Measurements from ENCODE around the gene RBM27. TPM values are rescaled to one million over a fixed set of nuclear protein-coding genes. Genes with fewer than 3 reads are reported as not detected.

The RBM27 gene
- polyA plus RNA-seq, 1 of the 3 experiments (the other 2 are of a cell fraction), result 8.2 TPM

DNA sequence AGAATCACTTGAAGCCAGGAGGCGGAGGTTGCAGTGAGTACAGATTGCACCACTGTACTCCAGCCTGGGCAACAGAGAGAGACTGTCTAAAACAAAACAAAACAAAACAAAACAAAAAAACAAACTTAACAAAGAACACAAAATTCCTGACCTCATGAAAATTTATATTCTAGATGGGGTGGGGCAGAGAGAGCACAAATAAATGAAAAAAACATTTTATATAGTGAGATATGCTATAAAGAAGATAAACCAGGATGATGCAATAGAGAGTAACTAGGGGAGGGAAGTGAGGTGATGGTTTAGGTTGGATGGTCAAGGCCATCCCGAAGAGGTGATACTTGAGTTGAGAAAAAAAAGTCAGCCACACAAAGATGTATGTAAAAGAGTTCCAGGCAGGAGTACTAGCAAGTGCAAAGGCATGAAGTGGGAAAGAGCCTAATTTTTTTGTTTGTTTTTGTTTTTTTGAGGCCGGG lies 10.8 kb upstream of the RBM27 start:
- no peak for TF ChIP-seq FOSL2 (IDR thresholded peaks at IDR 0.05; ENCODE audit: borderline replicate concordance, low read depth)
- no peak for TF ChIP-seq RXRA (IDR thresholded peaks at IDR 0.05; ENCODE audit: borderline replicate concordance, low read depth)
- TF ChIP-seq NFIC (IDR thresholded peaks at IDR 0.05; ENCODE audit: borderline replicate concordance), result no peak
- no peak for TF ChIP-seq TEAD4 (IDR thresholded peaks at IDR 0.05; ENCODE audit: borderline replicate concordance, insufficient read depth)
- TF ChIP-seq CHD2 (IDR thresholded peaks at IDR 0.05; ENCODE audit: low read length, partially characterized antibody), result no peak
- no peak for TF ChIP-seq YY1 (IDR thresholded peaks at IDR 0.05; ENCODE audit: low read depth)
- TF ChIP-seq, protein P1, sequence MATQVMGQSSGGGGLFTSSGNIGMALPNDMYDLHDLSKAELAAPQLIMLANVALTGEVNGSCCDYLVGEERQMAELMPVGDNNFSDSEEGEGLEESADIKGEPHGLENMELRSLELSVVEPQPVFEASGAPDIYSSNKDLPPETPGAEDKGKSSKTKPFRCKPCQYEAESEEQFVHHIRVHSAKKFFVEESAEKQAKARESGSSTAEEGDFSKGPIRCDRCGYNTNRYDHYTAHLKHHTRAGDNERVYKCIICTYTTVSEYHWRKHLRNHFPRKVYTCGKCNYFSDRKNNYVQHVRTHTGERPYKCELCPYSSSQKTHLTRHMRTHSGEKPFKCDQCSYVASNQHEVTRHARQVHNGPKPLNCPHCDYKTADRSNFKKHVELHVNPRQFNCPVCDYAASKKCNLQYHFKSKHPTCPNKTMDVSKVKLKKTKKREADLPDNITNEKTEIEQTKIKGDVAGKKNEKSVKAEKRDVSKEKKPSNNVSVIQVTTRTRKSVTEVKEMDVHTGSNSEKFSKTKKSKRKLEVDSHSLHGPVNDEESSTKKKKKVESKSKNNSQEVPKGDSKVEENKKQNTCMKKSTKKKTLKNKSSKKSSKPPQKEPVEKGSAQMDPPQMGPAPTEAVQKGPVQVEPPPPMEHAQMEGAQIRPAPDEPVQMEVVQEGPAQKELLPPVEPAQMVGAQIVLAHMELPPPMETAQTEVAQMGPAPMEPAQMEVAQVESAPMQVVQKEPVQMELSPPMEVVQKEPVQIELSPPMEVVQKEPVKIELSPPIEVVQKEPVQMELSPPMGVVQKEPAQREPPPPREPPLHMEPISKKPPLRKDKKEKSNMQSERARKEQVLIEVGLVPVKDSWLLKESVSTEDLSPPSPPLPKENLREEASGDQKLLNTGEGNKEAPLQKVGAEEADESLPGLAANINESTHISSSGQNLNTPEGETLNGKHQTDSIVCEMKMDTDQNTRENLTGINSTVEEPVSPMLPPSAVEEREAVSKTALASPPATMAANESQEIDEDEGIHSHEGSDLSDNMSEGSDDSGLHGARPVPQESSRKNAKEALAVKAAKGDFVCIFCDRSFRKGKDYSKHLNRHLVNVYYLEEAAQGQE (IDR thresholded peaks at IDR 0.05; ENCODE audit: low read depth, low read length), result no peak
- TF ChIP-seq, protein P2, sequence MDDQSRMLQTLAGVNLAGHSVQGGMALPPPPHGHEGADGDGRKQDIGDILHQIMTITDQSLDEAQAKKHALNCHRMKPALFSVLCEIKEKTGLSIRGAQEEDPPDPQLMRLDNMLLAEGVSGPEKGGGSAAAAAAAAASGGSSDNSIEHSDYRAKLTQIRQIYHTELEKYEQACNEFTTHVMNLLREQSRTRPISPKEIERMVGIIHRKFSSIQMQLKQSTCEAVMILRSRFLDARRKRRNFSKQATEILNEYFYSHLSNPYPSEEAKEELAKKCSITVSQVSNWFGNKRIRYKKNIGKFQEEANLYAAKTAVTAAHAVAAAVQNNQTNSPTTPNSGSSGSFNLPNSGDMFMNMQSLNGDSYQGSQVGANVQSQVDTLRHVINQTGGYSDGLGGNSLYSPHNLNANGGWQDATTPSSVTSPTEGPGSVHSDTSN (IDR thresholded peaks at IDR 0.05), result no peak
- no peak for TF ChIP-seq GABPA (IDR thresholded peaks at IDR 0.05; ENCODE audit: low read depth)
- no peak for TF ChIP-seq MAX (IDR thresholded peaks at IDR 0.05; ENCODE audit: low read depth)
- no peak for TF ChIP-seq ELF1 (IDR thresholded peaks at IDR 0.05)
- TF ChIP-seq JUND (IDR thresholded peaks at IDR 0.05), result no peak
- no peak for TF ChIP-seq SIN3A (IDR thresholded peaks at IDR 0.05; ENCODE audit: borderline replicate concordance, low read depth, low read length)
- H3F3A ChIP-seq (replicated peaks; ENCODE audit: insufficient read depth), result no peaks in the 10 kb centered on the region
- no peaks in the 10 kb centered on the region; a peak in 1 of 4 replicates for H3K4me1 ChIP-seq (ENCODE audit: control insufficient read depth in 1 of 2, insufficient read depth in 2 of 2, low read depth in 1 of 2, low read length in 1 of 2)
- no peak overlapping the region for H3K9ac ChIP-seq
- no peak overlapping the region for H2AFZ ChIP-seq (ENCODE audit: low read depth)
- no peak for DNase-seq
- no peaks in the 10 kb centered on the region for H3K27me3 ChIP-seq (ENCODE audit: insufficient read depth)
- WGBS (ENCODE audit: low lambda C conversion rate), result 76% methylated on average over 3 of the region's 3 CpGs
- CTCF ChIA-PET, result no interaction called here
- no peaks in the 10 kb centered on the region for H3K79me2 ChIP-seq (ENCODE audit: insufficient read depth)
- POLR2A ChIA-PET, result interaction anchor here (0.6 kb wide), 1 partner anchor 11 kb away, joined by 3 read pairs; the partner anchor contains the start of gene RBM27
- no peak overlapping the region for H3K4me3 ChIP-seq (ENCODE audit: low read depth in 2 of 2, low read length in 1 of 2)
- H3K9me2 ChIP-seq, result no peaks in the 10 kb centered on the region
- no peaks in the 10 kb centered on the region for H3K36me3 ChIP-seq (replicated peaks in 1 of 2; ENCODE audit: control insufficient read depth in 1 of 2, insufficient read depth in 2 of 2, low read length in 1 of 2)
- H3K9me3 ChIP-seq, result no peaks in the 10 kb centered on the region
- H3K27ac ChIP-seq (ENCODE audit: low read depth in 2 of 2, low read length in 1 of 2), result no peak overlapping the region
- H4K20me1 ChIP-seq (ENCODE audit: insufficient read depth), result no peaks in the 10 kb centered on the region
- H3K4me2 ChIP-seq, result no peak overlapping the region

GRCh38 chr5:146193285-146193684 lies 10.1 kb upstream of the RBM27 start:
- POLR2A ChIA-PET, result interaction anchor here (0.6 kb wide), 1 partner anchor 10 kb away, joined by 3 read pairs; the partner anchor contains the start of gene RBM27
- Histone ChIP-seq H3K9me3 (no peaks in the 10 kb centered on the region), H3K9ac (no peak overlapping the region), H2AFZ (ENCODE audit: low read depth) (no peak overlapping the region), H3K27ac (ENCODE audit: low read depth in 2 of 2, low read length in 1 of 2) (no peak overlapping the region), H3K79me2 (ENCODE audit: insufficient read depth) (no peaks in the 10 kb centered on the region), H3K36me3 (replicated peaks in 1 of 2; ENCODE audit: control insufficient read depth in 1 of 2, insufficient read depth in 2 of 2, low read length in 1 of 2) (no peaks in the 10 kb centered on the region), H3K4me1 (ENCODE audit: control insufficient read depth in 1 of 2, insufficient read depth in 2 of 2, low read depth in 1 of 2, low read length in 1 of 2) (no peaks in the 10 kb centered on the region), H3K4me3 (ENCODE audit: low read depth in 2 of 2, low read length in 1 of 2) (no peak overlapping the region), H3F3A (replicated peaks; ENCODE audit: insufficient read depth) (no peaks in the 10 kb centered on the region), H3K27me3 (ENCODE audit: insufficient read depth) (no peaks in the 10 kb centered on the region), H3K4me2 (no peak overlapping the region), H4K20me1 (ENCODE audit: insufficient read depth) (no peaks in the 10 kb centered on the region), H3K9me2 (no peaks in the 10 kb centered on the region)
- WGBS (ENCODE audit: low lambda C conversion rate), result 90% methylated on average over 1 of the region's 1 CpG
- DNase-seq, result no peak
- TF ChIP-seq RFX5 (IDR thresholded peaks at IDR 0.05; ENCODE audit: low read length), result no peak
- TF ChIP-seq FOSL2 (IDR thresholded peaks at IDR 0.05; ENCODE audit: borderline replicate concordance, low read depth), result no peak
- TF ChIP-seq TCF12 (IDR thresholded peaks at IDR 0.05), result no peak; the same call in 1 of the 2 replicates
- no peak for TF ChIP-seq JUND (IDR thresholded peaks at IDR 0.05)
- TF ChIP-seq SIN3A (IDR thresholded peaks at IDR 0.05; ENCODE audit: borderline replicate concordance, low read depth, low read length), result no peak
- TF ChIP-seq TAF1 (IDR thresholded peaks at IDR 0.05; ENCODE audit: borderline replicate concordance, low read depth, low read length), result no peak
- no peak for TF ChIP-seq RAD21 (IDR thresholded peaks at IDR 0.05; ENCODE audit: low read length)
- no peak for TF ChIP-seq SMC3 (IDR thresholded peaks at IDR 0.05; ENCODE audit: low read depth, low read length)
- TF ChIP-seq, protein P3, sequence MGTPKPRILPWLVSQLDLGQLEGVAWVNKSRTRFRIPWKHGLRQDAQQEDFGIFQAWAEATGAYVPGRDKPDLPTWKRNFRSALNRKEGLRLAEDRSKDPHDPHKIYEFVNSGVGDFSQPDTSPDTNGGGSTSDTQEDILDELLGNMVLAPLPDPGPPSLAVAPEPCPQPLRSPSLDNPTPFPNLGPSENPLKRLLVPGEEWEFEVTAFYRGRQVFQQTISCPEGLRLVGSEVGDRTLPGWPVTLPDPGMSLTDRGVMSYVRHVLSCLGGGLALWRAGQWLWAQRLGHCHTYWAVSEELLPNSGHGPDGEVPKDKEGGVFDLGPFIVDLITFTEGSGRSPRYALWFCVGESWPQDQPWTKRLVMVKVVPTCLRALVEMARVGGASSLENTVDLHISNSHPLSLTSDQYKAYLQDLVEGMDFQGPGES (IDR thresholded peaks at IDR 0.05; ENCODE audit: low read depth, low read length), result no peak
- no peak for TF ChIP-seq FOXM1 (IDR thresholded peaks at IDR 0.05; ENCODE audit: low read depth)
- TF ChIP-seq USF1 (IDR thresholded peaks at IDR 0.05; ENCODE audit: borderline replicate concordance, low read depth), result no peak
- TF ChIP-seq YY1 (IDR thresholded peaks at IDR 0.05; ENCODE audit: low read depth), result no peak
- CTCF ChIA-PET, result no interaction called here
